Measurements from ENCODE around the gene LTA4H.
A peak's percentile ranks its signal among the peaks of the same experiment; 100 is the strongest.

Gene LTA4H

GRCh38 chr12:96045566-96045965 lies 10.2 kb upstream of the LTA4H start:
- no peak overlapping the region for H3K4me3 ChIP-seq (ENCODE audit: low read depth, low read length)
- H3K36me3 ChIP-seq (ENCODE audit: insufficient read depth, low read length): no peaks in the 10 kb centered on the region
- H3K27ac ChIP-seq (ENCODE audit: low read depth, low read length): no peak overlapping the region

GRCh38 chr12:96044943-96045290 lies 9.5 kb upstream of the LTA4H start:
- Histone ChIP-seq H3K79me2 (ENCODE audit: control insufficient read depth, insufficient read depth, low read length, unreplicated experiment) (no peaks in the 10 kb centered on the region), H3K4me1 (ENCODE audit: control insufficient read depth, insufficient read depth, low read length, unreplicated experiment) (peaks cover 32% of the 10 kb centered on the region), H3K27ac (ENCODE audit: low read depth, low read length) (no peak overlapping the region), H3K36me3 (ENCODE audit: insufficient read depth, low read length) (no peaks in the 10 kb centered on the region), H3K27me3 (ENCODE audit: insufficient read depth, low read length) (no peaks in the 10 kb centered on the region), H2AFZ (ENCODE audit: low read length, unreplicated experiment) (no peak overlapping the region), H3K4me3 (ENCODE audit: low read depth, low read length) (no peak overlapping the region)

More at GRCh38 chr12:96045566-96045965, 10.2 kb upstream of the LTA4H start:
- peaks cover 32% of the 10 kb centered on the region for H3K4me1 ChIP-seq (ENCODE audit: control insufficient read depth, insufficient read depth, low read length, unreplicated experiment)
- H2AFZ ChIP-seq (ENCODE audit: low read length, unreplicated experiment): no peak overlapping the region
- H3K27me3 ChIP-seq (ENCODE audit: insufficient read depth, low read length): no peaks in the 10 kb centered on the region
- H3K79me2 ChIP-seq (ENCODE audit: control insufficient read depth, insufficient read depth, low read length, unreplicated experiment): no peaks in the 10 kb centered on the region

GRCh38 chr12:96044017-96044942 lies 8.9 kb upstream of the LTA4H start:
- Histone ChIP-seq H3K36me3 (ENCODE audit: insufficient read depth, low read length) (no peaks in the 10 kb centered on the region), H3K27ac (ENCODE audit: low read depth, low read length) (peak overlapping the region; percentile 27; the same call in 1 of the 2 replicates), H3K27me3 (ENCODE audit: insufficient read depth, low read length) (no peaks in the 10 kb centered on the region), H3K4me1 (ENCODE audit: control insufficient read depth, insufficient read depth, low read length, unreplicated experiment) (peaks cover 32% of the 10 kb centered on the region), H3K4me3 (ENCODE audit: low read depth, low read length) (no peak overlapping the region), H2AFZ (ENCODE audit: low read length, unreplicated experiment) (peak overlapping the region; percentile 34), H3K79me2 (ENCODE audit: control insufficient read depth, insufficient read depth, low read length, unreplicated experiment) (no peaks in the 10 kb centered on the region)

GRCh38 chr12:96041181-96041580 lies 5.8 kb upstream of the LTA4H start:
- Histone ChIP-seq H3K4me3 (ENCODE audit: low read depth, low read length) (no peak overlapping the region), H3K4me1 (ENCODE audit: control insufficient read depth, insufficient read depth, low read length, unreplicated experiment) (peaks cover 14% of the 10 kb centered on the region), H3K27ac (ENCODE audit: low read depth, low read length) (no peak overlapping the region)

GRCh38 chr12:96040305-96041133 lies 5.1 kb upstream of the LTA4H start:
- H3K36me3 ChIP-seq (ENCODE audit: insufficient read depth, low read length): no peaks in the 10 kb centered on the region
- H3K79me2 ChIP-seq (ENCODE audit: control insufficient read depth, insufficient read depth, low read length, unreplicated experiment): no peaks in the 10 kb centered on the region
- no peak overlapping the region for H2AFZ ChIP-seq (ENCODE audit: low read length, unreplicated experiment)
- no peaks in the 10 kb centered on the region for H3K27me3 ChIP-seq (ENCODE audit: insufficient read depth, low read length)
- peaks cover 14% of the 10 kb centered on the region for H3K4me1 ChIP-seq (ENCODE audit: control insufficient read depth, insufficient read depth, low read length, unreplicated experiment)
- H3K27ac ChIP-seq (ENCODE audit: low read depth, low read length): no peak overlapping the region
- H3K4me3 ChIP-seq (ENCODE audit: low read depth, low read length): no peak overlapping the region

More at GRCh38 chr12:96041181-96041580, 5.8 kb upstream of the LTA4H start:
- no peaks in the 10 kb centered on the region for H3K79me2 ChIP-seq (ENCODE audit: control insufficient read depth, insufficient read depth, low read length, unreplicated experiment)
- H2AFZ ChIP-seq (ENCODE audit: low read length, unreplicated experiment): no peak overlapping the region
- H3K36me3 ChIP-seq (ENCODE audit: insufficient read depth, low read length): no peaks in the 10 kb centered on the region
- no peaks in the 10 kb centered on the region for H3K27me3 ChIP-seq (ENCODE audit: insufficient read depth, low read length)

GRCh38 chr12:96039516-96039915 lies 4.1 kb upstream of the LTA4H start:
- H3K79me2 ChIP-seq (ENCODE audit: control insufficient read depth, insufficient read depth, low read length, unreplicated experiment): peaks cover 4% of the 10 kb centered on the region
- H3K27me3 ChIP-seq (ENCODE audit: insufficient read depth, low read length): no peaks in the 10 kb centered on the region
- H2AFZ ChIP-seq (ENCODE audit: low read length, unreplicated experiment): no peak overlapping the region

GRCh38 chr12:96036765-96037455 lies 1.5 kb upstream of the LTA4H start:
- Histone ChIP-seq H3K79me2 (ENCODE audit: control insufficient read depth, insufficient read depth, low read length, unreplicated experiment) (peaks cover 22% of the 10 kb centered on the region), H3K4me1 (ENCODE audit: control insufficient read depth, insufficient read depth, low read length, unreplicated experiment) (peaks cover 3% of the 10 kb centered on the region), H2AFZ (ENCODE audit: low read length, unreplicated experiment) (no peak overlapping the region), H3K4me3 (ENCODE audit: low read depth, low read length) (no peak overlapping the region), H3K27me3 (ENCODE audit: insufficient read depth, low read length) (no peaks in the 10 kb centered on the region), H3K27ac (ENCODE audit: low read depth, low read length) (no peak overlapping the region), H3K36me3 (ENCODE audit: insufficient read depth, low read length) (no peaks in the 10 kb centered on the region)

More at GRCh38 chr12:96039516-96039915, 4.1 kb upstream of the LTA4H start:
- H3K36me3 ChIP-seq (ENCODE audit: insufficient read depth, low read length): no peaks in the 10 kb centered on the region
- no peak overlapping the region for H3K4me3 ChIP-seq (ENCODE audit: low read depth, low read length)
- H3K27ac ChIP-seq (ENCODE audit: low read depth, low read length): no peak overlapping the region
- peaks cover 9% of the 10 kb centered on the region for H3K4me1 ChIP-seq (ENCODE audit: control insufficient read depth, insufficient read depth, low read length, unreplicated experiment)

GRCh38 chr12:96034621-96035282 lies 635 bp downstream of the LTA4H start:
- peak overlapping the region; percentile 83 for H2AFZ ChIP-seq (ENCODE audit: low read length, unreplicated experiment)
- peaks cover 3% of the 10 kb centered on the region for H3K4me1 ChIP-seq (ENCODE audit: control insufficient read depth, insufficient read depth, low read length, unreplicated experiment)
- H3K27ac ChIP-seq (ENCODE audit: low read depth, low read length): peak overlapping the region; percentile 8
- no peaks in the 10 kb centered on the region for H3K27me3 ChIP-seq (ENCODE audit: insufficient read depth, low read length)
- peak overlapping the region; percentile 86 for H3K4me3 ChIP-seq (ENCODE audit: low read depth, low read length)
- H3K79me2 ChIP-seq (ENCODE audit: control insufficient read depth, insufficient read depth, low read length, unreplicated experiment): peaks cover 32% of the 10 kb centered on the region
- H3K36me3 ChIP-seq (ENCODE audit: insufficient read depth, low read length): no peaks in the 10 kb centered on the region

- H3K27me3 ChIP-seq (ENCODE audit: insufficient read depth, low read length): no peaks in the 10 kb centered on the region
- H3K79me2 ChIP-seq (ENCODE audit: control insufficient read depth, insufficient read depth, low read length, unreplicated experiment): peaks cover 32% of the 10 kb centered on the region
- H3K4me1 ChIP-seq (ENCODE audit: control insufficient read depth, insufficient read depth, low read length, unreplicated experiment): peaks cover 3% of the 10 kb centered on the region
- no peak overlapping the region for H3K27ac ChIP-seq (ENCODE audit: low read depth, low read length)
- peak overlapping the region; percentile 86 for H3K4me3 ChIP-seq (ENCODE audit: low read depth, low read length)
- H3K36me3 ChIP-seq (ENCODE audit: insufficient read depth, low read length): no peaks in the 10 kb centered on the region
- H2AFZ ChIP-seq (ENCODE audit: low read length, unreplicated experiment): no peak overlapping the region
These were observed 1.6 kb downstream of the LTA4H start for GRCh38 chr12:96033549-96034389.
